B cell (primary cell): ENCODE measurements around the gene MVK.

Experiments
- EZH2 ChIP-seq: IDR thresholded peaks from 2 replicates; pipeline ENCODE4 v1.6.1; 2012; ENCODE audit warnings: borderline replicate concordance, low read depth, mild to moderate bottlenecking, moderate library complexity, low read length; ENCODE audit not compliant: insufficient read depth, poor library complexity, severe bottlenecking
- TF ChIP-seq, protein P1 (sequence below): fragments of 200-600 bp; IDR thresholded peaks from one replicate; pipeline ENCODE4 v1.8.0; 2022; ENCODE audit warnings: antibody characterized with exemption, mild to moderate bottlenecking

DNA sequence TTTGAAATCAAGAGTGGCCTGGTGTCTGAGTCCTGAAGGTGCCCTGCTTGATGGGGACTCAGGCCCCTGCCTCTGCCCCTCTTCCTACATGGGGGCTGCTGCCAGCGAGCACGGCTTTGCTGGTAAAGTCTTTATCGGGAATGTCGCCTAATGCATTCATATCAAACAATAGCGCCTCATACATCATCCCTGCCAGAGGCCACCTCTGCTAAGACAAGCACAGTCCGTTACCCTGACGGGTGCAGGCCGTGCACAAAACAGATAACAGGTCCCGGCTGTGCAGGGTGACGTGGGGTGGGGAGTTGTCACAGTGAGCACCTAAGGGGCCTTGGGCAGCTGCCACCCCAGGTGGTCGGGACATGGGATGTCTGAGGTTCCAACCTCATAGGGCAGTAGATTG, 71.6 kb downstream of the MVK start:
- TF ChIP-seq, protein P1, sequence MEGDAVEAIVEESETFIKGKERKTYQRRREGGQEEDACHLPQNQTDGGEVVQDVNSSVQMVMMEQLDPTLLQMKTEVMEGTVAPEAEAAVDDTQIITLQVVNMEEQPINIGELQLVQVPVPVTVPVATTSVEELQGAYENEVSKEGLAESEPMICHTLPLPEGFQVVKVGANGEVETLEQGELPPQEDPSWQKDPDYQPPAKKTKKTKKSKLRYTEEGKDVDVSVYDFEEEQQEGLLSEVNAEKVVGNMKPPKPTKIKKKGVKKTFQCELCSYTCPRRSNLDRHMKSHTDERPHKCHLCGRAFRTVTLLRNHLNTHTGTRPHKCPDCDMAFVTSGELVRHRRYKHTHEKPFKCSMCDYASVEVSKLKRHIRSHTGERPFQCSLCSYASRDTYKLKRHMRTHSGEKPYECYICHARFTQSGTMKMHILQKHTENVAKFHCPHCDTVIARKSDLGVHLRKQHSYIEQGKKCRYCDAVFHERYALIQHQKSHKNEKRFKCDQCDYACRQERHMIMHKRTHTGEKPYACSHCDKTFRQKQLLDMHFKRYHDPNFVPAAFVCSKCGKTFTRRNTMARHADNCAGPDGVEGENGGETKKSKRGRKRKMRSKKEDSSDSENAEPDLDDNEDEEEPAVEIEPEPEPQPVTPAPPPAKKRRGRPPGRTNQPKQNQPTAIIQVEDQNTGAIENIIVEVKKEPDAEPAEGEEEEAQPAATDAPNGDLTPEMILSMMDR, result no peak
- no peak for TF ChIP-seq EZH2
